Mucosa of descending colon (tissue), 3 donors: ENCODE results near the gene ARHGAP6. TPM values are rescaled to one million over a fixed set of nuclear protein-coding genes. Genes with fewer than 3 reads are reported as not detected.

Experiments used
- ATAC-seq: fragments of 200-7000 bp; cut with Tn5 transposase; one replicate; pipeline ENCODE4 v1.9.1; 2020; ENCODE audit warnings: mild to moderate bottlenecking, moderate library complexity
- DNase-seq, 3 donors: peaks; one replicate each; pipeline ENCODE4 v3.0.0-alpha.2; 2020
- H3K36me3 ChIP-seq: fragments of 200-600 bp; one replicate; pipeline ENCODE4 v1.8.0; 2021; ENCODE audit warnings: low read depth, mild to moderate bottlenecking
- H3K4me1 ChIP-seq: fragments of 200-600 bp; one replicate; pipeline ENCODE4 v1.8.0; 2021; ENCODE audit warnings: low read depth, mild to moderate bottlenecking
- H3K4me3 ChIP-seq: fragments of 200-600 bp; one replicate; pipeline ENCODE4 v1.8.0; 2021; ENCODE audit warnings: mild to moderate bottlenecking
- H3K9me3 ChIP-seq: fragments of 200-600 bp; one replicate; pipeline ENCODE4 v1.8.0; 2021; ENCODE audit warnings: mild to moderate bottlenecking
- intact Hi-C, 2 donors: fragments of 100-400 bp; cut with DNase I in 1 of 2; cut with micrococcal nuclease in 1 of 2; formaldehyde crosslinking; loops; one replicate each; pipeline versions ENCODE4 v1.11.0 to v1.11.1; 2022; cut with DNase I, micrococcal nuclease
- total RNA-seq, 3 donors: library from RNA; stranded (reverse); fragmentation: NEBNext Ultra II Directional in 2 of 3; extraction: Animal tissue kit (Norgen Biotek cat#: 25700) in 2 of 3; gene quantifications; one replicate each; pipeline versions ENCODE4 v1.2.1 to v1.2.4, GENCODE V29; 2021 to 2023
- TF ChIP-seq, protein P1 (sequence below): fragments of 200-600 bp; IDR thresholded peaks from one replicate; pipeline ENCODE4 v1.8.0; 2022; ENCODE audit warnings: antibody characterized with exemption, mild to moderate bottlenecking
- donor health status: DM: no; HTN: no; CAD: no; lungs with moderate emphysema.
- donor health status: DM: no; HTN: no; CAD: no.
- donor health status: DM: no; HTN: yes; CAD: no.

The ARHGAP6 gene
- total RNA-seq, 3 donors from 2014 or later, result 2.2 to 41.5 (median 4.4) TPM

DNA sequence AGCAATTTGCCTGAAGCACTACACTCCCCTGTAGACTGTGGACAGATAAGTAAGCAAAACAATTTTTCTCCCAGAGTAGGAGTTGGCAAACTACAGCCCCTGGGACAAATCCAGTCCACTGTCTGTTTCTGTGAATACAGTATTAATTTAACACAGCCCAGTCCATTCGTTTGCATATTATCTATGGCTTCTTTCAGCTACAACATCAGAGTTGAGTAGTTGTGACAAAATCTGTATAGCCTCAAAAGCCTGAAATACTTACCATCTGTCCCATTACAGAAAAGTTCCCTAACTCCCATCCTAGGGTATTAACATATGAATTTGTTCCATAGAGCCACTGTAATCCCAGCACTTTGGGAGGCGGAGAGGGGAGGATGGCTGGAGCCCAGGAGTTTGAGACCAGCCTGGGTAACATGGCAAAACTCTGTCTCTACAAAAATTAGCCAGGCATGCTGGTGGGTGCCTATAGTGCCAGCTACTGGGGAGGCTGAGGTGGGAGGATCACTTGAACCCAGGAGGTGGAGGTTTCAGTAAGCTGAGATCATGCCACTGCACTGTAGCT lies 319.5 kb downstream of the ARHGAP6 start:
- Histone ChIP-seq H3K9me3 (no peaks in the 10 kb centered on the region), H3K4me1 (no peaks in the 10 kb centered on the region), H3K36me3 (no peaks in the 10 kb centered on the region), H3K4me3 (no peak overlapping the region)
- no peak for ATAC-seq
- DNase-seq, result no peak
- TF ChIP-seq, protein P1, sequence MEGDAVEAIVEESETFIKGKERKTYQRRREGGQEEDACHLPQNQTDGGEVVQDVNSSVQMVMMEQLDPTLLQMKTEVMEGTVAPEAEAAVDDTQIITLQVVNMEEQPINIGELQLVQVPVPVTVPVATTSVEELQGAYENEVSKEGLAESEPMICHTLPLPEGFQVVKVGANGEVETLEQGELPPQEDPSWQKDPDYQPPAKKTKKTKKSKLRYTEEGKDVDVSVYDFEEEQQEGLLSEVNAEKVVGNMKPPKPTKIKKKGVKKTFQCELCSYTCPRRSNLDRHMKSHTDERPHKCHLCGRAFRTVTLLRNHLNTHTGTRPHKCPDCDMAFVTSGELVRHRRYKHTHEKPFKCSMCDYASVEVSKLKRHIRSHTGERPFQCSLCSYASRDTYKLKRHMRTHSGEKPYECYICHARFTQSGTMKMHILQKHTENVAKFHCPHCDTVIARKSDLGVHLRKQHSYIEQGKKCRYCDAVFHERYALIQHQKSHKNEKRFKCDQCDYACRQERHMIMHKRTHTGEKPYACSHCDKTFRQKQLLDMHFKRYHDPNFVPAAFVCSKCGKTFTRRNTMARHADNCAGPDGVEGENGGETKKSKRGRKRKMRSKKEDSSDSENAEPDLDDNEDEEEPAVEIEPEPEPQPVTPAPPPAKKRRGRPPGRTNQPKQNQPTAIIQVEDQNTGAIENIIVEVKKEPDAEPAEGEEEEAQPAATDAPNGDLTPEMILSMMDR, result no peak
- intact Hi-C loops, result no loop called here

DNA sequence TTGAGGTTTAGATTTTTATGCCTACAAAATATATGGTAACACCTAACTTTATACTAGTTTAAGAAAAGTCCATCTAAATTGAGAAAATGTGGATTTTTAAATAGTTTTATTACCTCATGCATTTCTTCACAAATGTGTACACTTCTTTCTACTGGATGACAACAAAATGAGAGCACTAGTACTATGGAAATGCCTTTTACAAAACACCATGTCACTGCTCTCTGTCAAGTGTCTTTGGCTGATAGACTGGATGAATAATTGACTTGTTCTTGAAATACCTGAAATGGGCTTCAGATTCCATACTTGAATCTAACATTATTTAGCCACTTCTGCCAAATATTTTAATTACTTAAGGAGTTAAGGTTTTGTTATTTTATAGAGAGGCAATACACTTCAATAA lies 323.0 kb downstream of the ARHGAP6 start:
- H3K4me1 ChIP-seq, result no peaks in the 10 kb centered on the region
- H3K4me3 ChIP-seq, result no peak overlapping the region
- no peak for DNase-seq
- TF ChIP-seq, protein P1, result no peak
- H3K36me3 ChIP-seq, result no peaks in the 10 kb centered on the region
- intact Hi-C loops, result no loop called here
- H3K9me3 ChIP-seq, result no peaks in the 10 kb centered on the region
- no peak for ATAC-seq

- no peaks in the 10 kb centered on the region for H3K36me3 ChIP-seq
- DNase-seq, result peak in 2 of 3 donors; percentile 19 to 46
- no peaks in the 10 kb centered on the region for H3K4me1 ChIP-seq
- ATAC-seq, result peak; percentile 60
- H3K9me3 ChIP-seq, result no peaks in the 10 kb centered on the region
- TF ChIP-seq, protein P1, result no peak
- no peak overlapping the region for H3K4me3 ChIP-seq
- intact Hi-C loops, result no loop called here
Observed at GRCh38 chrX:11341274-11342201, 324.2 kb downstream of the ARHGAP6 start.

DNA sequence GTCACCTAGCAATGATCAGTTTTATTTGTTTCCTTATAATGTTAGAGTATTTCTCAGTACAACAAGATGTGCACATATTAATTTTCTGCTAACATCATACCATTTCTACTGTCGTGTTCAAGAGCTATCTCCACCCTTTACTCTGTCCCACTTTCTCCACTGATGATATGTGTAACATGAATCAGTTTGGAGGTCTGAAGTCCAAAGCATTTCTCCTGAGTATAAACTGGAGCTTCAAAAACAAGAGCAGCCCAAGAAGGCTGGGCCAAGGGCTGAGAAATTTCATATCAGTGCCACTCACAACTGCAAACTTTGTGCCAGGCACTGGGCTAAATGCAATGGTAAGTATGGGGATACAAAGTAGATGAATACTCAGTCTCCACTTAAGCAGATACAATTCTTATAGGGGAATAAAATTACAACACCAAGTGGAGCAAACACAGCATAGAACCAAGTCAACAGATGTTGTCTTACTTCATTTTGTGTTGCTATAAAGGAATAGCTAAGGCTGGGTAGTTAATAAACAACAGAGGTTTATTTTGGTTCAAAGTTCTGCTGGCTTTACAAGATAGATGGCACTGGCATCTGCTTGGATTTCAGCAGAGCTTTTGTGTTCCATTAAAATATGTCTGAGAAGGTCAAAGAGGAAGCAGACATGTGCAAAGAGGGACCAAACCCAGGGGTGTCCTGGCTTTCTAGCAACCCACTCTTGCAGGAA lies 328.3 kb downstream of the ARHGAP6 start:
- H3K4me3 ChIP-seq, result no peak overlapping the region
- TF ChIP-seq, protein P1, result no peak
- H3K9me3 ChIP-seq, result no peaks in the 10 kb centered on the region
- intact Hi-C loops, result no loop called here
- DNase-seq (no peak), ATAC-seq (peak; percentile 34)
- H3K36me3 ChIP-seq, result no peaks in the 10 kb centered on the region
- H3K4me1 ChIP-seq, result no peaks in the 10 kb centered on the region

DNA sequence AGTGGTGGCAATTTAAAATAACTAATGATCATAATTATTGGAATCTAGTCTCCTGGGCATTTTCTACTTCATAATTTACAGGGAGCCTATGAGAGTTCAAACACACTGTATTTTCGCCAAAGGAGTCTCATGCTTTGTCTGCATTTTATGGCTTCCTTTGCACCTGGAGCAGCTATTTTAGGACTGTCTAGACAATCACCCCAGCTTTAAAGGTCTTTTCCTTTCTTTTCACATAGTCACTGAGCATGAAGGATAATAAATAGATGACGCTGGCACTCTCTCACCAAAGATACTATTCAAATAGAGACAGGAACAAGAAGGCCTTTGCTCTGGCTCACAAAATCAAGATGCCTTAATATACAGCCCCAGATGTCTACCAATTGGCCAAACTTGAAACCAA lies 329.5 kb downstream of the ARHGAP6 start:
- no peak for DNase-seq
- Histone ChIP-seq H3K4me1 (no peaks in the 10 kb centered on the region), H3K4me3 (no peak overlapping the region), H3K9me3 (no peaks in the 10 kb centered on the region), H3K36me3 (no peaks in the 10 kb centered on the region)
- TF ChIP-seq, protein P1, result no peak
- intact Hi-C loops, result no loop called here
- ATAC-seq, result no peak
